Skin epidermis (tissue), 12 donors: ENCODE measurements around the gene OMG.
"Not testable (repeated sequence)": the region's sequence is repeated elsewhere in the genome, so short reads cannot be mapped to it uniquely, and the experiment has no call there.

Experiments
- H3K27ac ChIP-seq, 21 experiments: fragments of 200-600 bp; sonication (generic) in 11 of 21; one replicate each; pipeline ENCODE4 v1.5.0; 2020; ENCODE audit warnings: mild to moderate bottlenecking in 3 of 21, inconsistent platforms in 2 of 21, moderate library complexity in 2 of 21
- H3K4me3 ChIP-seq, 7 experiments: fragments of 200-600 bp; sonication (generic) in 2 of 7; one replicate each; pipeline ENCODE4 v1.5.0; 2020; ENCODE audit warnings: inconsistent platforms in 2 of 7, mild to moderate bottlenecking in 2 of 7, moderate library complexity in 1 of 7

The OMG gene

GRCh38 chr17:31272803-31273202 is 24.2 kb downstream of the OMG start:
- H3K4me3 ChIP-seq: no peak overlapping the region
- H3K27ac ChIP-seq: peak overlapping the region in 1 of 21 experiments; percentile 15

GRCh38 chr17:31272236-31272635 is 24.8 kb downstream of the OMG start:
- no peak overlapping the region for H3K27ac ChIP-seq

GRCh38 chr17:31269578-31269983 is 27.5 kb downstream of the OMG start:
- no peak overlapping the region for H3K4me3 ChIP-seq
- H3K27ac ChIP-seq: peak overlapping the region in 3 of 21 experiments; percentile 1 to 58 (median 2)

More at GRCh38 chr17:31272236-31272635, 24.8 kb downstream of the OMG start:
- H3K4me3 ChIP-seq: no peak overlapping the region

GRCh38 chr17:31269036-31269577 is 27.9 kb downstream of the OMG start:
- H3K27ac ChIP-seq: peak overlapping the region in 3 of 21 experiments; percentile 1 to 34 (median 2)
- no peak overlapping the region for H3K4me3 ChIP-seq

- no peak overlapping the region for H3K27ac ChIP-seq
- no peak overlapping the region for H3K4me3 ChIP-seq
Measured at GRCh38 chr17:31266042-31266441, 31.0 kb downstream of the OMG start.

GRCh38 chr17:31262923-31263322 is 34.1 kb downstream of the OMG start:
- H3K4me3 ChIP-seq, H3K27ac ChIP-seq: not testable (repeated sequence)

- Histone ChIP-seq H3K4me3 (no peak overlapping the region), H3K27ac (no peak overlapping the region)
Measured at GRCh38 chr17:31261601-31262000, 35.4 kb downstream of the OMG start.

- Histone ChIP-seq H3K4me3 (no peak overlapping the region), H3K27ac (no peak overlapping the region)
Measured at GRCh38 chr17:31260151-31260550, 36.9 kb downstream of the OMG start.

GRCh38 chr17:31256936-31257335 is 40.1 kb downstream of the OMG start:
- no peak overlapping the region for H3K27ac ChIP-seq

GRCh38 chr17:31254654-31255053 is 42.4 kb downstream of the OMG start:
- Histone ChIP-seq H3K27ac (no peak overlapping the region), H3K4me3 (no peak overlapping the region)

More at GRCh38 chr17:31256936-31257335, 40.1 kb downstream of the OMG start:
- no peak overlapping the region for H3K4me3 ChIP-seq

- no peak overlapping the region for H3K27ac ChIP-seq
Measured at GRCh38 chr17:31252741-31253140, 44.3 kb downstream of the OMG start.

GRCh38 chr17:31251970-31252328 is 45.1 kb downstream of the OMG start:
- no peak overlapping the region for H3K4me3 ChIP-seq
- H3K27ac ChIP-seq: no peak overlapping the region

More at GRCh38 chr17:31252741-31253140, 44.3 kb downstream of the OMG start:
- no peak overlapping the region for H3K4me3 ChIP-seq

- no peak overlapping the region for H3K27ac ChIP-seq
- H3K4me3 ChIP-seq: no peak overlapping the region
Measured at GRCh38 chr17:31251105-31251969, 45.7 kb downstream of the OMG start.

- no peak overlapping the region for H3K4me3 ChIP-seq
- no peak overlapping the region for H3K27ac ChIP-seq
Measured at GRCh38 chr17:31250229-31250628, 46.8 kb downstream of the OMG start.

- Histone ChIP-seq H3K4me3 (no peak overlapping the region), H3K27ac (no peak overlapping the region)
Measured at GRCh38 chr17:31249835-31250141, 47.3 kb downstream of the OMG start.

GRCh38 chr17:31248986-31249834 is 47.8 kb downstream of the OMG start:
- Histone ChIP-seq H3K27ac (no peak overlapping the region), H3K4me3 (no peak overlapping the region)
